Lower lobe of right lung (tissue), 2 donors: ENCODE measurements around the gene H3-3A. TPM values are rescaled to one million over a fixed set of nuclear protein-coding genes. Genes with fewer than 3 reads are reported as not detected.

ENCODE experiments used
- ATAC-seq, 2 donors: fragments of 200-7000 bp; cut with Tn5 transposase; one replicate each; pipeline ENCODE4 v1.9.1; 2020 to 2022; ENCODE audit warnings: mild to moderate bottlenecking in 2 of 2, moderate library complexity in 2 of 2
- DNase-seq: peaks from one replicate; pipeline ENCODE4 v3.0.0-alpha.2; 2020
- H3K27ac ChIP-seq: fragments of 200-600 bp; one replicate; pipeline ENCODE4 v1.8.0; 2022
- H3K27me3 ChIP-seq: fragments of 200-600 bp; one replicate; pipeline ENCODE4 v1.8.0; 2022; ENCODE audit warnings: low read depth
- H3K36me3 ChIP-seq: fragments of 200-600 bp; one replicate; pipeline ENCODE4 v1.8.0; 2022; ENCODE audit warnings: mild to moderate bottlenecking
- H3K4me1 ChIP-seq: fragments of 200-600 bp; one replicate; pipeline ENCODE4 v1.8.0; 2022
- H3K4me3 ChIP-seq: fragments of 200-600 bp; one replicate; pipeline ENCODE4 v1.8.0; 2022; ENCODE audit warnings: mild to moderate bottlenecking
- H3K9me3 ChIP-seq: fragments of 200-600 bp; one replicate; pipeline ENCODE4 v1.8.0; 2022
- intact Hi-C: fragments of 100-400 bp; cut with DNase I; formaldehyde crosslinking; loops from one replicate; pipeline ENCODE4 v1.11.0; 2022
- total RNA-seq: library from RNA; stranded (reverse); fragmentation: NEBNext Ultra II Directional; extraction: Animal tissue kit (Norgen Biotek cat#: 25700); gene quantifications from one replicate; pipeline ENCODE4 v1.2.1, GENCODE V29; 2021
- TF ChIP-seq, protein P1 (sequence below): fragments of 200-600 bp; IDR thresholded peaks from one replicate; pipeline ENCODE4 v1.8.0; 2022; ENCODE audit warnings: antibody characterized with exemption, mild to moderate bottlenecking
- donor health status: DM: no; HTN: yes; CAD: no; lungs with severe emphysema.

The H3-3A gene
- total RNA-seq, 1 donor from 2014 or later, result 504 TPM

- intact Hi-C loops, result no loop called here
- no peak overlapping the region for H3K4me3 ChIP-seq
- H3K9me3 ChIP-seq, result no peaks in the 10 kb centered on the region
- no peak overlapping the region for H3K27ac ChIP-seq
- TF ChIP-seq, protein P1, sequence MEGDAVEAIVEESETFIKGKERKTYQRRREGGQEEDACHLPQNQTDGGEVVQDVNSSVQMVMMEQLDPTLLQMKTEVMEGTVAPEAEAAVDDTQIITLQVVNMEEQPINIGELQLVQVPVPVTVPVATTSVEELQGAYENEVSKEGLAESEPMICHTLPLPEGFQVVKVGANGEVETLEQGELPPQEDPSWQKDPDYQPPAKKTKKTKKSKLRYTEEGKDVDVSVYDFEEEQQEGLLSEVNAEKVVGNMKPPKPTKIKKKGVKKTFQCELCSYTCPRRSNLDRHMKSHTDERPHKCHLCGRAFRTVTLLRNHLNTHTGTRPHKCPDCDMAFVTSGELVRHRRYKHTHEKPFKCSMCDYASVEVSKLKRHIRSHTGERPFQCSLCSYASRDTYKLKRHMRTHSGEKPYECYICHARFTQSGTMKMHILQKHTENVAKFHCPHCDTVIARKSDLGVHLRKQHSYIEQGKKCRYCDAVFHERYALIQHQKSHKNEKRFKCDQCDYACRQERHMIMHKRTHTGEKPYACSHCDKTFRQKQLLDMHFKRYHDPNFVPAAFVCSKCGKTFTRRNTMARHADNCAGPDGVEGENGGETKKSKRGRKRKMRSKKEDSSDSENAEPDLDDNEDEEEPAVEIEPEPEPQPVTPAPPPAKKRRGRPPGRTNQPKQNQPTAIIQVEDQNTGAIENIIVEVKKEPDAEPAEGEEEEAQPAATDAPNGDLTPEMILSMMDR, result no peak
- H3K36me3 ChIP-seq, result peaks cover 38% of the 10 kb centered on the region
- peak in 1 of 2 donors; percentile 54 for ATAC-seq
- DNase-seq, result no peak
- H3K27me3 ChIP-seq, result no peaks in the 10 kb centered on the region
- H3K4me1 ChIP-seq, result no peaks in the 10 kb centered on the region
Measured at GRCh38 chr1:226076378-226076777, 13.9 kb downstream of the H3-3A start.

DNA sequence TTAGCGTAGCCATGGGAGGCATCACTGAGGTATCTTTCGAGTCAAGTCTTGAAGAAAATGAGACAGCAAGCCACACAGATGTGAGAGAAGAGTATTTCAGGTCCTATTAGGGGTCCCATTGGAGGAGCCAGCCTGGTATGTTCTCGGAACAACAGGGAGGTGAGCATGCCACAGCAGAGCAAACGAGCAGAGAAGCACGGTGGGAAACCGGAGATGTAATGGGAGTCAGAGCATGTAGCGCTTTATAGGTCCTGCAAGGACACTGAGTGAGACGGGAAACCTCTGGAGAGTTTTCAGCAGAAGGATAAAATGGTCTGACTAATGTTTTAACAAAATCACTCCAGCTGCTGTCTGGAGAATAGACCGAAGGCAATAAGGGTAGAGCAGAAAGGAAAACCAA is 15.9 kb downstream of the H3-3A start:
- intact Hi-C loops, result no loop called here

DNA sequence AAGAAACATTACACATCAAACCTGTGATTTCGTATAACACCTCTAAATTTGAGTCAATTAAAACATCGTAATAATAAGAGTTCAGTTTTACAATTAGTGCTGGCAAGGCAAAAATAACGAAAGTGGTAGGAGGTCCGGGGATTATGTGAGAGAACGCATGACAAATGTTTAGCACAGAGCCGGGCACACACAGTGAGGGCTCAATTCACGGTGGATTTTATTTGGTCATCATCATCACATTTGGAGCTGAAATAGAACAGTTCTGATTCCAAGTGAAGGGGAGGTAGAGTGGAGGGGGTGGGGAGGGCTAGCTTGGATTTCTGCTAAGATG is 20.0 kb downstream of the H3-3A start:
- Histone ChIP-seq H3K9me3 (no peaks in the 10 kb centered on the region), H3K4me3 (peak overlapping the region; percentile 86), H3K27me3 (no peaks in the 10 kb centered on the region), H3K36me3 (no peaks in the 10 kb centered on the region), H3K27ac (no peak overlapping the region), H3K4me1 (no peaks in the 10 kb centered on the region)
- ATAC-seq (no peak), DNase-seq (no peak)
- TF ChIP-seq, protein P1, result no peak
- intact Hi-C loops, result no loop called here

More for the DNA sequence above, 15.9 kb downstream of the H3-3A start:
- Histone ChIP-seq H3K4me3 (no peak overlapping the region), H3K27ac (no peak overlapping the region), H3K36me3 (peaks cover 21% of the 10 kb centered on the region), H3K27me3 (no peaks in the 10 kb centered on the region), H3K9me3 (no peaks in the 10 kb centered on the region), H3K4me1 (no peaks in the 10 kb centered on the region)
- DNase-seq (no peak), ATAC-seq (no peak)
- TF ChIP-seq, protein P1, result no peak

- Histone ChIP-seq H3K9me3 (no peaks in the 10 kb centered on the region), H3K27ac (peak overlapping the region; percentile 51), H3K27me3 (no peaks in the 10 kb centered on the region), H3K4me3 (peak overlapping the region; percentile 86), H3K36me3 (no peaks in the 10 kb centered on the region), H3K4me1 (no peaks in the 10 kb centered on the region)
- peak; percentile 83 for DNase-seq
- TF ChIP-seq, protein P1, result no peak
- ATAC-seq, result peak; percentile 83 to 87
- intact Hi-C loops, result no loop called here
Measured at GRCh38 chr1:226082959-226083301, 20.4 kb downstream of the H3-3A start.

- Histone ChIP-seq H3K4me1 (no peaks in the 10 kb centered on the region), H3K27ac (peak overlapping the region; percentile 51), H3K27me3 (no peaks in the 10 kb centered on the region), H3K9me3 (no peaks in the 10 kb centered on the region), H3K4me3 (peak overlapping the region; percentile 86), H3K36me3 (no peaks in the 10 kb centered on the region)
- ATAC-seq (peak; percentile 98 to 99), DNase-seq (peak; percentile 93)
- intact Hi-C loops, result no loop called here
- TF ChIP-seq, protein P1, result no peak
Measured at GRCh38 chr1:226083302-226084101, 21.0 kb downstream of the H3-3A start.
